Glutamatergic neuron (in vitro differentiated cells): ENCODE data around the gene ZFYVE28. TPM values are rescaled to one million over a fixed set of nuclear protein-coding genes. Genes with fewer than 3 reads are reported as not detected.

Experiments used
- DNase-seq: peaks from one replicate; pipeline ENCODE4 v3.0.0; 2022
- H3K27ac Mint-ChIP-seq: one replicate; pipeline ENCODE4 v1.8.0; 2020; ENCODE audit warnings: mild to moderate bottlenecking, mixed read lengths, inconsistent platforms; ENCODE audit not compliant: unreplicated experiment
- H3K27me3 Mint-ChIP-seq: one replicate; pipeline ENCODE4 v1.8.0; 2020; ENCODE audit warnings: mild to moderate bottlenecking, moderate library complexity, mixed read lengths, inconsistent platforms; ENCODE audit not compliant: unreplicated experiment
- H3K36me3 Mint-ChIP-seq: one replicate; pipeline ENCODE4 v1.8.0; 2020; ENCODE audit warnings: mild to moderate bottlenecking, mixed read lengths, inconsistent platforms; ENCODE audit not compliant: unreplicated experiment
- H3K4me1 Mint-ChIP-seq: one replicate; pipeline ENCODE4 v1.8.0; 2020; ENCODE audit warnings: mild to moderate bottlenecking, low read depth, mixed read lengths, inconsistent platforms; ENCODE audit not compliant: unreplicated experiment
- H3K4me3 Mint-ChIP-seq: one replicate; pipeline ENCODE4 v1.8.0; 2020; ENCODE audit warnings: mild to moderate bottlenecking, mixed read lengths, inconsistent platforms; ENCODE audit not compliant: unreplicated experiment
- H3K9me3 Mint-ChIP-seq: one replicate; pipeline ENCODE4 v1.8.0; 2020; ENCODE audit warnings: mild to moderate bottlenecking, moderate library complexity, mixed read lengths, inconsistent platforms; ENCODE audit not compliant: unreplicated experiment
- CTCF ChIP-seq: fragments of 200-600 bp; sonication (generic); IDR thresholded peaks from one replicate; pipeline ENCODE4 v1.5.0; 2021; ENCODE audit not compliant: partially characterized antibody, unreplicated experiment
- total RNA-seq: library from RNA; stranded (reverse); fragmentation: NEBNext Ultra II Directional; extraction: Animal tissue kit (Norgen Biotek cat#: 25700); gene quantifications from one replicate; pipeline ENCODE4 v1.2.1, GENCODE V29; 2021; ENCODE audit not compliant: unreplicated experiment

ZFYVE28 gene
- total RNA-seq, 1 donor from 2014 or later, result 4.8 TPM

- DNase-seq, result no peak
- H3K27me3 Mint-ChIP-seq, result peaks cover 32% of the 10 kb centered on the region
- peak overlapping the region; percentile 85 for H3K4me3 Mint-ChIP-seq
- no peak overlapping the region for H3K27ac Mint-ChIP-seq
- peaks cover 6% of the 10 kb centered on the region for H3K36me3 Mint-ChIP-seq
- H3K9me3 Mint-ChIP-seq, result peaks cover 17% of the 10 kb centered on the region
- no peak for TF ChIP-seq CTCF
- H3K4me1 Mint-ChIP-seq, result peaks cover 7% of the 10 kb centered on the region
Observed at GRCh38 chr4:2419814-2420213, 1.4 kb upstream of the ZFYVE28 start.

GRCh38 chr4:2418650-2419571, 466 bp upstream of the ZFYVE28 start, which contains the start of gene CFAP99:
Gene CFAP99, plus strand, starts transcription at chr4:2418955.
- H3K27me3 Mint-ChIP-seq, result peaks cover 31% of the 10 kb centered on the region
- H3K27ac Mint-ChIP-seq, result no peak within 1 kb of the TSS
- TF ChIP-seq CTCF, result no peak
- peaks cover 7% of the 10 kb centered on the region for H3K4me1 Mint-ChIP-seq
- peak; percentile 98 for DNase-seq
- peaks cover 17% of the 10 kb centered on the region for H3K9me3 Mint-ChIP-seq
- H3K4me3 Mint-ChIP-seq, result peak within 1 kb of the TSS; percentile 85
- H3K36me3 Mint-ChIP-seq, result peaks cover 6% of the 10 kb centered on the region

- TF ChIP-seq CTCF, result no peak
- H3K36me3 Mint-ChIP-seq, result peaks cover 6% of the 10 kb centered on the region
- no peak overlapping the region for H3K27ac Mint-ChIP-seq
- peak; percentile 51 for DNase-seq
- H3K9me3 Mint-ChIP-seq, result peaks cover 20% of the 10 kb centered on the region
- H3K4me1 Mint-ChIP-seq, result peaks cover 11% of the 10 kb centered on the region
- peaks cover 34% of the 10 kb centered on the region for H3K27me3 Mint-ChIP-seq
- H3K4me3 Mint-ChIP-seq, result peak overlapping the region; percentile 82
Observed at GRCh38 chr4:2417226-2417764, 1.1 kb downstream of the ZFYVE28 start.

- peaks cover 32% of the 10 kb centered on the region for H3K27me3 Mint-ChIP-seq
- H3K36me3 Mint-ChIP-seq, result peaks cover 6% of the 10 kb centered on the region
- H3K4me3 Mint-ChIP-seq, result peak overlapping the region; percentile 78
- no peak overlapping the region for H3K27ac Mint-ChIP-seq
- TF ChIP-seq CTCF, result no peak
- peak; percentile 47 for DNase-seq
- H3K4me1 Mint-ChIP-seq, result peaks cover 11% of the 10 kb centered on the region
- peaks cover 20% of the 10 kb centered on the region for H3K9me3 Mint-ChIP-seq
Observed at GRCh38 chr4:2416564-2417225, 1.8 kb downstream of the ZFYVE28 start.
